GM06990 (cell line): ENCODE data around the gene CHST11.

Experiments used
- DNase-seq: peaks from one replicate; pipeline ENCODE4 v3.0.0-alpha.2; 2011; ENCODE audit not compliant: insufficient read length; ENCODE audit errors: extremely low read depth
- H3K27me3 ChIP-seq: replicated peaks from 2 replicates; pipeline ENCODE4 v1.6.0; 2011; ENCODE audit warnings: low read length; ENCODE audit not compliant: control insufficient read depth, insufficient read depth
- H3K36me3 ChIP-seq: 2 replicates; pipeline ENCODE4 v1.5.1; 2011; ENCODE audit warnings: low read length; ENCODE audit not compliant: control insufficient read depth, insufficient read depth
- H3K4me3 ChIP-seq: replicated peaks from 2 replicates; pipeline ENCODE4 v1.5.1; 2011; ENCODE audit warnings: low read depth, mild to moderate bottlenecking, control low read depth, low read length
- TF ChIP-seq, protein P1 (sequence below): IDR thresholded peaks from 2 replicates; pipeline ENCODE4 v1.5.1; 2011; ENCODE audit warnings: low read length, control low read depth, mild to moderate bottlenecking, inconsistent platforms; ENCODE audit not compliant: insufficient read depth, poor library complexity, severe bottlenecking

CHST11 gene

DNA sequence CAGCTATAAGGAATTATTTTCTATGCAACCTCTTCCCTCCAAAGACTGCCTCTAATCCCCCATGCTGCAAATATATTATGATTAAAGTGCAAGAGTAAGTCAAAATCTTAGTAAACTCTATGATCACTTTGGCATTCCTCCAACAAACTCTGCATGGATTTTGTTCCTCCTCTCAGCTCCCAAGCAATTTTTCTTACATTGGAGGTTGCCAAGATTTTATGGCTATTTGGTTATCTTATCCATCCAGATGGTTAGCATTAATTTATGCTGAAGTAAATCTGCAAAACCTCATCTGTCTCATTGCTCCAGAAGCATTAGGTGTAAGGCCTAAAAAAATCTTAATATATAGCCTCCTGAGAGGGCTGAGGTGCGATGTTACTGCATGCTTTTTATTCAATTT, 228.1 kb downstream of the CHST11 start:
- TF ChIP-seq, protein P1, sequence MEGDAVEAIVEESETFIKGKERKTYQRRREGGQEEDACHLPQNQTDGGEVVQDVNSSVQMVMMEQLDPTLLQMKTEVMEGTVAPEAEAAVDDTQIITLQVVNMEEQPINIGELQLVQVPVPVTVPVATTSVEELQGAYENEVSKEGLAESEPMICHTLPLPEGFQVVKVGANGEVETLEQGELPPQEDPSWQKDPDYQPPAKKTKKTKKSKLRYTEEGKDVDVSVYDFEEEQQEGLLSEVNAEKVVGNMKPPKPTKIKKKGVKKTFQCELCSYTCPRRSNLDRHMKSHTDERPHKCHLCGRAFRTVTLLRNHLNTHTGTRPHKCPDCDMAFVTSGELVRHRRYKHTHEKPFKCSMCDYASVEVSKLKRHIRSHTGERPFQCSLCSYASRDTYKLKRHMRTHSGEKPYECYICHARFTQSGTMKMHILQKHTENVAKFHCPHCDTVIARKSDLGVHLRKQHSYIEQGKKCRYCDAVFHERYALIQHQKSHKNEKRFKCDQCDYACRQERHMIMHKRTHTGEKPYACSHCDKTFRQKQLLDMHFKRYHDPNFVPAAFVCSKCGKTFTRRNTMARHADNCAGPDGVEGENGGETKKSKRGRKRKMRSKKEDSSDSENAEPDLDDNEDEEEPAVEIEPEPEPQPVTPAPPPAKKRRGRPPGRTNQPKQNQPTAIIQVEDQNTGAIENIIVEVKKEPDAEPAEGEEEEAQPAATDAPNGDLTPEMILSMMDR: no peak
- no peak for DNase-seq
- H3K27me3 ChIP-seq: no peaks in the 10 kb centered on the region
- no peak overlapping the region for H3K4me3 ChIP-seq
- no peaks in the 10 kb centered on the region for H3K36me3 ChIP-seq

DNA sequence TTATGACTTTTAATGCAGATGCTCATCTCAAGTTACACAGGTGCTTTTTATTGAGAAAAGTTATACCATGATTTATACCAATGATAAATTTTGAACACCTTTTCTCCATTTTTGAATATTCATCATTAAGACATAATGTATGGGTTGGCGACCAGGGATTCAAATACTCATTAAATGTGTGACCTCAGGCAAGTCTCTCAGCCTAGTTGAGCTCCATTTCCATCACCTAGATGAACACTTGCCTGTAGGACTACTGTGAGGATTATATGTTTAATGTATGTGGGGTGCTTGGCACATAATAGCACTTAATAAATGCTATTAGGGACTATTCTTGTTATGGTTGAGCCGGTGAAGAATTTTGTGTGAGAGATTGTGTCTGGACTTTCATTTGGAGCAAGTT, 228.6 kb downstream of the CHST11 start:
- no peaks in the 10 kb centered on the region for H3K27me3 ChIP-seq
- TF ChIP-seq, protein P1: no peak

GRCh38 chr12:104686196-104686595, 229.4 kb downstream of the CHST11 start:
- Histone ChIP-seq H3K4me3 (no peak overlapping the region), H3K27me3 (no peaks in the 10 kb centered on the region), H3K36me3 (no peaks in the 10 kb centered on the region)
- DNase-seq: no peak
- TF ChIP-seq, protein P1: no peak

More for the DNA sequence above, 228.6 kb downstream of the CHST11 start:
- Histone ChIP-seq H3K4me3 (no peak overlapping the region), H3K36me3 (no peaks in the 10 kb centered on the region)
- no peak for DNase-seq

- Histone ChIP-seq H3K36me3 (no peaks in the 10 kb centered on the region), H3K27me3 (no peaks in the 10 kb centered on the region), H3K4me3 (no peak overlapping the region)
- TF ChIP-seq, protein P1: no peak
- no peak for DNase-seq
These were observed 231.2 kb downstream of the CHST11 start for GRCh38 chr12:104687823-104688573.

GRCh38 chr12:104689635-104690034, 232.9 kb downstream of the CHST11 start:
- H3K4me3 ChIP-seq: no peak overlapping the region
- H3K27me3 ChIP-seq: no peaks in the 10 kb centered on the region
- no peak for DNase-seq
- TF ChIP-seq, protein P1: no peak
- no peaks in the 10 kb centered on the region for H3K36me3 ChIP-seq
